ENCODE results near the gene ATOX1.

Gene ATOX1

GRCh38 chr5:151697452-151697851 lies 61.0 kb downstream of the ATOX1 start:
- no peak for DNase-seq (ENCODE audit: extremely low spot score)
- POLR2A ChIA-PET: interaction anchor here (1.6 to 2.5 kb wide), 2 partner anchors 10 to 74 kb away, joined by 7 to 29 read pairs; partner anchors contain the start of genes G3BP1 and SPARC
- CTCF ChIA-PET: interaction anchor here (1.4 kb wide), 1 partner anchor 44 kb away, joined by 7 read pairs; no protein-coding TSS in a partner anchor
- no peak for TF ChIP-seq SUZ12 (IDR thresholded peaks at IDR 0.05)
- no peak for TF ChIP-seq NFRKB (IDR thresholded peaks at IDR 0.05)
- no peak for TF ChIP-seq HDGF (IDR thresholded peaks at IDR 0.05; ENCODE audit: borderline replicate concordance)
- no peak for TF ChIP-seq ARNT (IDR thresholded peaks at IDR 0.05)
- no peak for TF ChIP-seq PKNOX1 (IDR thresholded peaks at IDR 0.05)
- TF ChIP-seq LEF1 (IDR thresholded peaks at IDR 0.05; ENCODE audit: borderline replicate concordance): no peak
- TF ChIP-seq ELF4 (IDR thresholded peaks at IDR 0.05): no peak
- TF ChIP-seq TARDBP (IDR thresholded peaks at IDR 0.05): no peak

GRCh38 chr5:151696470-151697061 lies 61.9 kb downstream of the ATOX1 start:
- CTCF ChIA-PET: interaction anchor here (1.0 to 1.4 kb wide), 2 partner anchors 44 to 45 kb away, joined by 4 to 7 read pairs; no protein-coding TSS in a partner anchor
- POLR2A ChIA-PET: interaction anchor here (0.9 to 2.5 kb wide), 4 partner anchors 9 to 74 kb away, joined by 3 to 29 read pairs (median 6); partner anchors contain the start of genes G3BP1 and SPARC
- no peak for TF ChIP-seq TARDBP (IDR thresholded peaks at IDR 0.05)
- TF ChIP-seq FOXM1 (IDR thresholded peaks at IDR 0.05; ENCODE audit: borderline replicate concordance): no peak
- TF ChIP-seq L3MBTL2 (conservative IDR thresholded peaks at IDR 0.05): no peak
- TF ChIP-seq ZNF384 (IDR thresholded peaks at IDR 0.05): no peak
- no peak for DNase-seq (ENCODE audit: extremely low spot score)

- no peak for TF ChIP-seq ELF4 (IDR thresholded peaks at IDR 0.05)
- TF ChIP-seq TARDBP (IDR thresholded peaks at IDR 0.05): no peak
- no peak for TF ChIP-seq LEF1 (IDR thresholded peaks at IDR 0.05; ENCODE audit: borderline replicate concordance)
- no peak for TF ChIP-seq FOXA1 (IDR thresholded peaks at IDR 0.05)
- no peak for TF ChIP-seq NFRKB (IDR thresholded peaks at IDR 0.05)
- TF ChIP-seq CTBP1 (IDR thresholded peaks at IDR 0.05; ENCODE audit: borderline replicate concordance): no peak
- TF ChIP-seq ZNF384 (IDR thresholded peaks at IDR 0.05): no peak
- TF ChIP-seq BHLHE40 (IDR thresholded peaks at IDR 0.05; ENCODE audit: borderline replicate concordance): no peak
- no peak for TF ChIP-seq HDGF (IDR thresholded peaks at IDR 0.05; ENCODE audit: borderline replicate concordance)
- TF ChIP-seq PKNOX1 (IDR thresholded peaks at IDR 0.05): no peak
Observed at GRCh38 chr5:151695464-151695863, 63.0 kb downstream of the ATOX1 start.

GRCh38 chr5:151694035-151694485 lies 64.4 kb downstream of the ATOX1 start:
- ChIA-PET CTCF (interaction anchor here (0.6 to 0.7 kb wide), 3 partner anchors 11 to 80 kb away, joined by 3 to 8 read pairs (median 7); no protein-coding TSS in a partner anchor), POLR2A (no interaction called here)
- no peak for DNase-seq (ENCODE audit: extremely low spot score)
- TF ChIP-seq FOXA1 (IDR thresholded peaks at IDR 0.05) (no peak), ZNF384 (IDR thresholded peaks at IDR 0.05) (no peak)

More at GRCh38 chr5:151695464-151695863, 63.0 kb downstream of the ATOX1 start:
- CTCF ChIA-PET: no interaction called here
- POLR2A ChIA-PET: interaction anchor here (0.9 to 2.5 kb wide), 2 partner anchors 8 to 60 kb away, joined by 3 to 29 read pairs; partner anchors contain the start of gene SPARC
- DNase-seq (ENCODE audit: extremely low spot score): no peak

Data from HEK293T (cell line).